GM23338 (cell line): ENCODE data around the gene GUCA2A. TPM values are rescaled to one million over a fixed set of nuclear protein-coding genes. Genes with fewer than 3 reads are reported as not detected.

ENCODE experiments used
- ATAC-seq: fragments of 200-7000 bp; cut with Tn5 transposase; 3 replicates; pipeline ENCODE4 v1.9.1; 2020
- DNase-seq: peaks from one replicate; pipeline ENCODE4 v3.0.0-alpha.2; 2015; ENCODE audit warnings: low spot score
- H2AFZ ChIP-seq: fragments of 200-600 bp; sonication (generic); 2 replicates; pipeline ENCODE4 v1.8.0; 2016; ENCODE audit warnings: antibody characterized with exemption, mild to moderate bottlenecking, moderate library complexity
- H3F3A ChIP-seq: fragments of 200-600 bp; sonication (generic); replicated peaks from 2 replicates; pipeline ENCODE4 v1.8.0; 2017; ENCODE audit warnings: antibody characterized with exemption, mixed run types, low read depth
- H3K27ac ChIP-seq: fragments of 200-600 bp; sonication (generic); 2 replicates; pipeline ENCODE4 v1.6.1; 2016; ENCODE audit warnings: low read depth
- H3K27me3 ChIP-seq: fragments of 200-600 bp; sonication (generic); 2 replicates; pipeline ENCODE4 v1.8.0; 2016; ENCODE audit warnings: mild to moderate bottlenecking, mixed run types, moderate library complexity; ENCODE audit not compliant: insufficient read depth
- H3K36me3 ChIP-seq: fragments of 200-600 bp; sonication (generic); 2 replicates; pipeline ENCODE4 v1.8.0; 2016; ENCODE audit warnings: mild to moderate bottlenecking; ENCODE audit not compliant: insufficient read depth
- H3K4me1 ChIP-seq: fragments of 200-600 bp; sonication (generic); 2 replicates; pipeline ENCODE4 v1.8.0; 2016; ENCODE audit warnings: mild to moderate bottlenecking, moderate library complexity; ENCODE audit not compliant: insufficient read depth
- H3K4me2 ChIP-seq: fragments of 200-600 bp; sonication (generic); 2 replicates; pipeline ENCODE4 v1.7.1; 2017; ENCODE audit warnings: mixed run types
- H3K4me3 ChIP-seq: fragments of 200-600 bp; sonication (generic); 2 replicates; pipeline ENCODE4 v1.6.1; 2016; ENCODE audit warnings: mixed run types
- H3K79me2 ChIP-seq: fragments of 200-600 bp; sonication (generic); replicated peaks from 2 replicates; pipeline ENCODE4 v1.8.0; 2017; ENCODE audit warnings: mild to moderate bottlenecking; ENCODE audit not compliant: insufficient read depth
- H3K9me2 ChIP-seq: fragments of 200-600 bp; sonication (generic); 2 replicates; pipeline ENCODE4 v1.8.0; 2017; ENCODE audit not compliant: insufficient read depth
- H4K20me1 ChIP-seq: fragments of 200-600 bp; sonication (generic); replicated peaks from 2 replicates; pipeline ENCODE4 v1.8.0; 2017; ENCODE audit warnings: mild to moderate bottlenecking; ENCODE audit not compliant: insufficient read depth
- H3K27ac Mint-ChIP-seq: 2 replicates; pipeline ENCODE4 v1.8.0; 2020; ENCODE audit warnings: inconsistent platforms, mild to moderate bottlenecking, moderate library complexity, mixed read lengths
- H3K27me3 Mint-ChIP-seq: 3 replicates; pipeline ENCODE4 v1.8.0; 2022; ENCODE audit warnings: low read depth, mild to moderate bottlenecking, moderate library complexity, mixed read lengths, inconsistent platforms; ENCODE audit not compliant: insufficient read depth, poor library complexity
- H3K36me3 Mint-ChIP-seq: 3 replicates; pipeline ENCODE4 v1.8.0; 2021; ENCODE audit warnings: low read depth, mild to moderate bottlenecking, inconsistent platforms, moderate library complexity, mixed read lengths
- H3K4me1 Mint-ChIP-seq: 3 replicates; pipeline ENCODE4 v1.8.0; 2020; ENCODE audit warnings: mild to moderate bottlenecking, inconsistent platforms, mixed read lengths
- H3K4me3 Mint-ChIP-seq: 3 replicates; pipeline ENCODE4 v1.8.0; 2021; ENCODE audit warnings: moderate library complexity, mild to moderate bottlenecking, inconsistent platforms, mixed read lengths
- H3K9me3 Mint-ChIP-seq: 3 replicates; pipeline ENCODE4 v1.8.0; 2020; ENCODE audit warnings: moderate library complexity, mild to moderate bottlenecking, inconsistent platforms, mixed read lengths
- CREB1 ChIP-seq: fragments of 250-450 bp; sonication (Bioruptor Pico); IDR thresholded peaks from 2 replicates; pipeline ENCODE4 v1.5.0; 2020; ENCODE audit warnings: low read depth, mild to moderate bottlenecking, moderate library complexity
- CTCF ChIP-seq, 2 experiments: fragments of 200-600 bp in 1 of 2; sonication (generic) in 1 of 2; conservative IDR thresholded peaks; 2 replicates each; pipeline versions ENCODE4 v1.5.1 to v1.6.1; 2016 to 2017; ENCODE audit warnings: antibody characterized with exemption in 2 of 2, low read depth in 2 of 2, mild to moderate bottlenecking in 2 of 2, moderate library complexity in 1 of 2
- EZH2 ChIP-seq: fragments of 200-600 bp; sonication (generic); IDR thresholded peaks from one replicate; pipeline ENCODE4 v1.8.0; 2017; ENCODE audit warnings: antibody characterized with exemption, mild to moderate bottlenecking, low read depth; ENCODE audit not compliant: unreplicated experiment
- EZH2phosphoT487 ChIP-seq: fragments of 200-600 bp; sonication (generic); IDR thresholded peaks from one replicate; pipeline ENCODE4 v1.8.1; 2018; ENCODE audit warnings: antibody characterized with exemption; ENCODE audit not compliant: unreplicated experiment
- JUNB ChIP-seq: IDR thresholded peaks from one replicate; pipeline ENCODE4 v1.6.1; 2016; ENCODE audit warnings: antibody characterized with exemption; ENCODE audit not compliant: unreplicated experiment
- NANOG ChIP-seq: IDR thresholded peaks from 2 replicates; pipeline ENCODE4 v1.6.1; 2016; ENCODE audit warnings: antibody characterized with exemption, borderline replicate concordance
- STAT1 ChIP-seq: IDR thresholded peaks from one replicate; pipeline ENCODE4 v1.6.1; 2016; ENCODE audit warnings: antibody characterized with exemption; ENCODE audit not compliant: unreplicated experiment
- ZNF114 ChIP-seq: fragments of 250-450 bp; sonication (Bioruptor Pico); IDR thresholded peaks from 2 replicates; pipeline ENCODE4 v1.5.0; 2020; ENCODE audit warnings: mild to moderate bottlenecking, moderate library complexity
- polyA plus RNA-seq: library from polyadenylated mRNA; unstranded; fragments of >200 nt; fragmentation: Nextera tagmentation; extraction: Ambion mirVana; gene quantifications from 2 replicates; pipeline ENCODE4 v1.2.1, GENCODE V29; 2016
- total RNA-seq: library from RNA; depleted of rRNA; stranded (reverse); fragments of >200 nt; shearing (Covaris generic); gene quantifications from 2 replicates; pipeline ENCODE4 v1.2.3, GENCODE V29; 2014
- TF ChIP-seq, protein P1 (sequence below): IDR thresholded peaks from 2 replicates; pipeline ENCODE4 v1.6.1; 2016; ENCODE audit warnings: antibody characterized with exemption

Gene GUCA2A
- total and polyA plus RNA-seq, 2 experiments from 2014 or later = not detected

- TF ChIP-seq STAT1 (no peak), NANOG (no peak), CREB1 (CRISPR knock-in tag) (no peak), EZH2phosphoT487 (no peak), CTCF (conservative IDR thresholded peaks at IDR 0.05; ENCODE audit: low read depth in 2 of 2) (no peak)
- TF ChIP-seq, protein P1, sequence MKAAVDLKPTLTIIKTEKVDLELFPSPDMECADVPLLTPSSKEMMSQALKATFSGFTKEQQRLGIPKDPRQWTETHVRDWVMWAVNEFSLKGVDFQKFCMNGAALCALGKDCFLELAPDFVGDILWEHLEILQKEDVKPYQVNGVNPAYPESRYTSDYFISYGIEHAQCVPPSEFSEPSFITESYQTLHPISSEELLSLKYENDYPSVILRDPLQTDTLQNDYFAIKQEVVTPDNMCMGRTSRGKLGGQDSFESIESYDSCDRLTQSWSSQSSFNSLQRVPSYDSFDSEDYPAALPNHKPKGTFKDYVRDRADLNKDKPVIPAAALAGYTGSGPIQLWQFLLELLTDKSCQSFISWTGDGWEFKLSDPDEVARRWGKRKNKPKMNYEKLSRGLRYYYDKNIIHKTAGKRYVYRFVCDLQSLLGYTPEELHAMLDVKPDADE = no peak
Observed at GRCh38 chr1:42181687-42182086, 17.1 kb upstream of the GUCA2A start (continued).

DNA sequence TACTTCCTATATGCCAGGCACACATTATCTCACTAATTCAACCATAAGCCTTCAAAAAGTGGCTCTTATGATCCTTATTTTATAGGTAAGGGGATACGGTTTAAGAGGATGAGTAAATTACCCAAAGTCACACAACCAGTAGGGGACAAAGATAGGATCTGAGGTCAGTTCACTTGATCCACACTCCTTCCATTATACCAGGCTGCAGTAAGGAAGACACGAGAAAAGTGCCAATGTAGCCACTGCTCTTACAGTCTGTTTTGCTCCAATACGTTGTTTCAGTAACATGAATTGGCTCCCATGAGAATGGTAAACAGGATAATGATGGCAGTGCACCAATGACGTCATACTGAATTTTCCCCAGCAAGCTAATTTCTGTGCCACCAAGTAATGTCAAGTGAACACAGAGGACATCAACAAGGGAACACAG, 15.4 kb upstream of the GUCA2A start:
- Histone ChIP-seq H3F3A (no peaks in the 10 kb centered on the region), H3K4me3 (no peak overlapping the region), H3K27me3 (no peaks in the 10 kb centered on the region), H3K9me2 (no peaks in the 10 kb centered on the region), H3K4me1 (no peaks in the 10 kb centered on the region; the same call in 1 of the 2 replicates), H3K79me2 (no peaks in the 10 kb centered on the region), H3K36me3 (no peaks in the 10 kb centered on the region; the same call in 1 of the 2 replicates), H3K4me2 (no peak overlapping the region), H3K27ac (peak overlapping the region; percentile 11; the same call in 1 of the 2 replicates), H4K20me1 (peaks cover 10% of the 10 kb centered on the region), H2AFZ (no peak overlapping the region)
- Mint-ChIP-seq H3K27ac (no peak overlapping the region), H3K9me3 (no peaks in the 10 kb centered on the region), H3K27me3 (peaks cover 4% of the 10 kb centered on the region), H3K4me1 (peaks cover 3% of the 10 kb centered on the region), H3K4me3 (no peak overlapping the region), H3K36me3 (peaks cover 9% of the 10 kb centered on the region)
- no peak for TF ChIP-seq JUNB
- no peak for TF ChIP-seq CTCF (conservative IDR thresholded peaks at IDR 0.05; ENCODE audit: low read depth in 2 of 2)
- DNase-seq = no peak
- ATAC-seq = no peak

DNA sequence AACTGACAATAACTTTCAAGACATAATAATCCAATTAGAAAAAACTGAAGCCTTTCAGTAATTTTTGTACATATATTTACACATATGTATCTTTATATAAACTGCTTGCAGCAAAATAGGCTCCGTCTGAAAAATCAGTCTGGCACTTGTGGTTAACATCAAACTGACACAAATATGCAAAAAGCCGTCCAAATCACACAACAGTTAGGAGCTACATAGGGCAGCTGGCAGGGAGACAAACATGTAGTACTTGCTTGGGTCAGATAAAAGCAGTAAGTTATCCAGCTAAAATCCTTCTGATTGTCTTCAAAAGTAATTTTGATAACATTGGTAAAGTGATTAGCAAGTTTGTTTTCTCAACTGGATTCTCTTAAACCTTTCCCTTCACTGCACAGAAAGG, 14.7 kb upstream of the GUCA2A start:
- peak overlapping the region; percentile 11; the same call in 1 of the 2 replicates for H3K27ac ChIP-seq
- ATAC-seq = no peak
- no peaks in the 10 kb centered on the region; the same call in 1 of the 2 replicates for H3K4me1 ChIP-seq
- H3K4me2 ChIP-seq = no peak overlapping the region
- no peak for DNase-seq
- Mint-ChIP-seq H3K27me3 (peaks cover 4% of the 10 kb centered on the region), H3K9me3 (no peaks in the 10 kb centered on the region), H3K4me1 (peaks cover 5% of the 10 kb centered on the region), H3K4me3 (no peak overlapping the region), H3K36me3 (peaks cover 4% of the 10 kb centered on the region), H3K27ac (no peak overlapping the region)
- no peak overlapping the region for H3K4me3 ChIP-seq
- H3K36me3 ChIP-seq = no peaks in the 10 kb centered on the region; the same call in 1 of the 2 replicates
- H3F3A ChIP-seq = no peaks in the 10 kb centered on the region
- H3K27me3 ChIP-seq = no peaks in the 10 kb centered on the region
- no peaks in the 10 kb centered on the region for H3K9me2 ChIP-seq
- no peak overlapping the region for H2AFZ ChIP-seq
- H4K20me1 ChIP-seq = peaks cover 6% of the 10 kb centered on the region
- H3K79me2 ChIP-seq = no peaks in the 10 kb centered on the region
- TF ChIP-seq NANOG (no peak), ZNF114 (CRISPR knock-in tag) (no peak), EZH2phosphoT487 (no peak), EZH2 (no peak), STAT1 (no peak), JUNB (no peak)
